GM20000 (cell line): ENCODE data around the gene GFOD1.

ENCODE experiments used
- DNase-seq: peaks from one replicate; pipeline ENCODE4 v3.0.0; 2012; ENCODE audit warnings: low spot score
- TF ChIP-seq, protein P1 (sequence below): IDR thresholded peaks from 2 replicates; pipeline ENCODE4 v1.5.1; 2012; ENCODE audit warnings: mild to moderate bottlenecking, control low read depth; ENCODE audit errors: extremely low read depth, missing control alignments

GFOD1 gene

DNA sequence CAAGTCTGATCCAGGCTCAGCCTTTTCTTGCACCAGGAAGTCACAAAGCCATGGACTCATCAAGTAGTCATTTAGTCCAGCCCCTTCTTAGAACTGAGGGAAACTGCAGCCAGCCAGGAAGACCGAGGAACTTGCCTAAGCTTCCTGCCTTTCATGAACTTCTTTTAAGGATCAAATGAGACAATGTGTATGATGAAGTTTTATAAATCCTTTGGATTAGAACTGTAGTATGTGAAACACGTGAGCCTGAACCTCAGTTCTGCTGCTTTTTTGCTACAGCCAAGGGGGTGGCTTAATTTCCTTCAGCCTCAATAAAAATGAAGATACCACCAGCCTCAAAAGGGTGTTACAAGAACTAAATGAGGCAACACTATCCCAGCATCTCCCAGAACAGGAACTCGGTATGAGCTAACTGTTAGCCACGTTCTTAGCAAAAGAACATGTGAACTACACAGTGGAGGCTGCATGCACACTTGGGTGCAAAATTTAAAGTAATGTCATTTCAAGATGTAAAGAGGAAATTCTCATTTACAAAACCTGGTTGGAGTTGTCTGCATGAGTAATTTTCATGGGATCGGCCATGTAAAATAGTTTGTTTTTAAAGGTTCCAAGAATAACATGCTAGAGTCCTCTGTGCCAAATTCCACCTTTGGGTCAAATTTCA is 83.0 kb downstream of the GFOD1 start:
- no peak for DNase-seq
- TF ChIP-seq, protein P1, sequence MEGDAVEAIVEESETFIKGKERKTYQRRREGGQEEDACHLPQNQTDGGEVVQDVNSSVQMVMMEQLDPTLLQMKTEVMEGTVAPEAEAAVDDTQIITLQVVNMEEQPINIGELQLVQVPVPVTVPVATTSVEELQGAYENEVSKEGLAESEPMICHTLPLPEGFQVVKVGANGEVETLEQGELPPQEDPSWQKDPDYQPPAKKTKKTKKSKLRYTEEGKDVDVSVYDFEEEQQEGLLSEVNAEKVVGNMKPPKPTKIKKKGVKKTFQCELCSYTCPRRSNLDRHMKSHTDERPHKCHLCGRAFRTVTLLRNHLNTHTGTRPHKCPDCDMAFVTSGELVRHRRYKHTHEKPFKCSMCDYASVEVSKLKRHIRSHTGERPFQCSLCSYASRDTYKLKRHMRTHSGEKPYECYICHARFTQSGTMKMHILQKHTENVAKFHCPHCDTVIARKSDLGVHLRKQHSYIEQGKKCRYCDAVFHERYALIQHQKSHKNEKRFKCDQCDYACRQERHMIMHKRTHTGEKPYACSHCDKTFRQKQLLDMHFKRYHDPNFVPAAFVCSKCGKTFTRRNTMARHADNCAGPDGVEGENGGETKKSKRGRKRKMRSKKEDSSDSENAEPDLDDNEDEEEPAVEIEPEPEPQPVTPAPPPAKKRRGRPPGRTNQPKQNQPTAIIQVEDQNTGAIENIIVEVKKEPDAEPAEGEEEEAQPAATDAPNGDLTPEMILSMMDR: no peak

- DNase-seq: no peak
- TF ChIP-seq, protein P1: no peak
Observed at GRCh38 chr6:13402711-13403110, 84.7 kb downstream of the GFOD1 start.

DNA sequence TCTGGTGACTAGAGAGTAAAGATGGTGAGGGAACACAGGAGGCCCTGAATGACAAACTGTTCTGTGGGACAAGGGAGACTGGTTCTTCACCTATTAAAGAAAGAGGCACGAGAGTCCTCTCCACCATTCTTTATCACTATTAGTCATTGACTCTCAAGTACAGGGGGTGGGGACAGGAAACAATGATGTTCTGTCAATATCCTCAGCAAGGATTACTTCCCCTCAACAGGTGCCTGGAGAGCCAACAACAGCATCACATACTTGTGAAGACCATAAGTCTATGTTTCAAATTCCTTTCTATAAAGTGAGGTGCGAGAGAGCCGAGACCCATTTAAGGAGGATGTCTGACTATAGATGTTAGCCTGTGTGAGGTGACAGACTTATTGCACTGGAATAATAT is 86.6 kb downstream of the GFOD1 start:
- TF ChIP-seq, protein P1: no peak
- peak; percentile 41 for DNase-seq

DNA sequence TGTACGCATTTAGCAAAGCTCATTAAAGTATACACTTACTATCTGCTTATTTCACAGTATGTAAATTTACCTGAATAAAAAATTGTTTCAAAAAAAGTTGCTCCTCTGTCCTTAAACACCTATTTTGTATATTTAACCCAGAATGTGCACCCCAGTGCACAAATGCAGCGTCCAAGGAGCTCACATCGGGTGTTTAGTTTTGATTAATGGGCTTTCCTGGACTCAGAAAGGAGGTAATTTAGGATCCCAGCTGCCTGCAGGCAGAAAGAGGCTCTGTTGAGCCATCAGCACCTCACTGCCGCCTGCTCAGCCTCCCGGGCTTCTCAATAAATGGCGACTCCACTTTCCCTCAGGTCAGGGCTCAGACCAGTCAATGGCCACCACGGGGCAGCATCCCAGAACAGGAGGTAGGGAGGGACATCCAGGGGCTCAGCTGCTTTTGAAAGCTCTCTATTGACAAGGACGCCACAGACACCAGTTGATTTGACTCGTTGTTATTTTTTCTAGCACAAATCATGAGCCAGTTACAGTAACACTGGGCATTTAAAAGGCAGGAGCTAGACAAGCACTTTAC is 88.9 kb downstream of the GFOD1 start:
- TF ChIP-seq, protein P1: no peak

GRCh38 chr6:13398069-13398381 is 89.4 kb downstream of the GFOD1 start:
- DNase-seq: no peak
- TF ChIP-seq, protein P1: no peak

More for the DNA sequence above, 88.9 kb downstream of the GFOD1 start:
- no peak for DNase-seq

DNA sequence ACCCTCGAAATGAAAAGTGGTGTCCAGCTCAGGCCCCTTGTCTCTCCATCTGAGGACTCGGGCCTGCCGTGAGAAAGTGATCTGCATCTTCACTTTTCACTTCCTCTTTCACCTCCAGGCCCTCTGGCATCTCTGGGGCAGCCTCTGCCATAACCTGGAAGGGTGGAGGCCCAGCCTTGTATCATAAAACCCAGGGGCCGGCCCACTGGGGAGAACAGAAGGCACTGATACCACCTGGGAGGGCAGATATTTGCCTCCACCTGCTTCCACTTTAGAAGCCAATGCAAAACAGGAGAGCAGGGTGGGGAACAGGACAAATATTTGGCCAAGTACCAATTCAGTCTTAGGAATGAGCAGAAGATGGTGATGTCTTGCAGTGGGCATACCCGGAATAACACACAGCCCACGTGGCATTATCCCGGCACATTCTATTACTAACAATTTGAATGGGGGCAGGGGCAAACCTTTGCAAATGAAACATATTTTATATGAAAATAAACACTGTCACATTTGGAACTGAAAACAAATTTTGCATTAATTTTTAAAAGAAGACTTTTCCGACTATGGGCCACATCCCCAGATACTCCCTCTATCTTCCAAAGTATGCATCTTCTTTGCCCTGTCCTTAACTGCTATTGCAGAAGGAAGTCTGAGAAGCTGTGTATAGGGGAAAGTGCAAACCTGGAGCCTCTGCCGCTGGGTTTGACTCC is 89.9 kb downstream of the GFOD1 start:
- TF ChIP-seq, protein P1: no peak
- peak; percentile 76 for DNase-seq

- TF ChIP-seq, protein P1: no peak
- DNase-seq: no peak
Observed at GRCh38 chr6:13396241-13396792, 91.1 kb downstream of the GFOD1 start.
